Stimulated activated CD4-positive, alpha-beta T cell treated with anti-CD3 and anti-CD28 coated beads, TNF-alpha, amount 100 ng/mL, for 4 hours (primary cell): ENCODE data around the gene GYPB.
"Not testable (repeated sequence)": the region's sequence is repeated elsewhere in the genome, so short reads cannot be mapped to it uniquely, and the experiment has no call there.

Experiments used
- DNase-seq, 3 experiments: peaks; one replicate each; pipeline ENCODE4 v3.0.0-alpha.2; 2020; ENCODE audit warnings: low read depth in 3 of 3

Gene GYPB

DNA sequence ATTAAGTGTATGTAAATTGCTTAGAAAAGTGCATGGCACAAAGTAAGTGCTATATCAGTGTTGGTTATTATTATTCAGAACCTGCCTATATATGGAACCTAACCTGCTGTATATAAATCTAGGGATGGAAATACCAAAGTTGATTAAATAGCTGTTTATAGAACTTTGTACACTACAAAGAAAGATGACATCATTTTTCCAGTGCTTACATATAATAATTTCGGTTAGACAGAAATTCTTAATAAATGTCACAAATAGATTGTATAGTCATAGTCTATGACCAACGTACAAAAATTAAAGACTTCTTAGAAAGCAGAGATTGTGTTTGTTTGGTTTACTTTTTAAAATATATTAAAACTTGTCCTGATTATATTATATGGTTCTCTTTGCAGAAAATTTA is 4.4 kb downstream of the GYPB start:
- DNase-seq, result no peak

DNA sequence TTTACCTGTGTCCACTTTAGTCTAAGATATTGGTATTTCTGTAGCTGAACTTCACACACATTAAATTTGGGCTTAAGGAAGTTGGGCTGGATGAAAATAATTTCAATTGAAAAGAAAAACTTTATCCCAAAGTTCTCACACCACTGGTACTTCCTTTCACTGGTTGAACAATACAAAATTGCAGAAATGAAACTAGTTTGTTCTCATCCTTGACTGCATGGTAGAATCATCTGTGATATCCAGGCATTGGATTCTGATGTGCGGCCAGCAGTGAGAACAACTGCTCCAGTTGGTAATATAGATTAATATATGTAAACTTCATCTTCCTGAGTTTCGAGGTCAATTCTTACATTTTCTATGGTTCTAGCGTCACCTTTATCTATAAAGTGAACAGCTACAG is 10.6 kb downstream of the GYPB start:
- DNase-seq, result not testable (repeated sequence)

DNA sequence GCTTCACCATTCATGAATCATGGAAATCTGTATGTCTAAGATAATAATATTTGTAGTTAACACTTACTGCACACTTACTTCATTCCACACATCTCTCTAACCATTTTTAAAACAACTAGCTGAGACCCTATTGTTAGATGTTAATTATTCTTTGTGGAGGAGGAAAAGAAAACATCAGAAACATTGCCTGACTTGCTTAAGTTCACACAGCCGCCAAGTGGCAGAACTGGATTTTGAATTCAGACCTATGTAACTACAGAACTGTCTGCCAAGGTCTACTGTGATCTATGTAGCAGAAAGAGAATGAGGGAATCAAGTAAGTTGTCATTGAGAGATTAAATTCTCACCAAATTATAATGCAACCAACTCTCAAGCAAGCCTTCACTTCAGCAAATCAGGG is 11.2 kb downstream of the GYPB start:
- DNase-seq, result not testable (repeated sequence)

DNA sequence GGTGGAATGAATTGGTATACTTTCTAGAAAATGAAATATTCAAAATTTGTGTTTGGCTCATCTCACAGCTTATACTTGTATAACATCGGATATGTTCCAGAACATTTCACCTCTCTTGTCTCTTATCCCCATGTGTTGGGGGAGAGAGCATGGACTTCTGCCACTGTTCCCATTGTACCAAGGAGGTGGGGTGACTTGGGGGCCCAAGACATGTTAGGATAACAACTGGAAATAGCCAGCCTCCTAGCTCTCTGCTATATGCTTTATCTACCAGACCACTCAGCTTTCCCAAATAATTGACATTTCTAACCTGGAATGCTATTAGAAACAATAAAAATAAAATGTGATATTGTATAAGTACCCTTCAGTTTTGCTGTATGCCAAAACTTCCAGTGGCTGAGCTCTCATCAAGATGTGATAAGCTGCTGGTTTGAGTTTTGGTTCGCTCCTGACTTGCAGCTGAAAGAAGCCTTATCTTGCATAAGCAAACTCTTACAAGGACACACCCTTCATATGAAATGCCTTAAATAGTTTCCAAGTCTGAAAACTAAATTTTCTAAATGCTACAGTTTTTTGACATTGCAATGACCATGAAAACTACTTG is 12.9 kb downstream of the GYPB start:
- not testable (repeated sequence) for DNase-seq

DNA sequence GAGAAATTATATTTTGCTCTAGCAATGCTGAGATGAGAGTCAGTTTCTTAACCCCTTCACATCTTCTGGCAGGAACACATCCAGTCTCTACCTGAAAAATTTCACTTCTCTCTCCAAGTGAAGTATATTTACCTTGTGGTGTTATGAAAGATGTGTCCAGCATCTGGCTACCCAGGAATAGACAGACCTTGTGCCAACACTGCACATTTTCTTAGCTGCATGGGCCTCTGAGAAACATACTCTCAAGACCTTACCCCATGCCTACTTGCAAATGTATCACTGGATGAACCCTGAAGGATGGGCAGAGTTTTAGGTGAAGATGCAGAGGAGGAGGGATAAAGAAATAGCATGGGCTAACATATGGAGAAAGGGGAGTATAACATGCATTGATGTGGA is 13.6 kb downstream of the GYPB start:
- not testable (repeated sequence) for DNase-seq

DNA sequence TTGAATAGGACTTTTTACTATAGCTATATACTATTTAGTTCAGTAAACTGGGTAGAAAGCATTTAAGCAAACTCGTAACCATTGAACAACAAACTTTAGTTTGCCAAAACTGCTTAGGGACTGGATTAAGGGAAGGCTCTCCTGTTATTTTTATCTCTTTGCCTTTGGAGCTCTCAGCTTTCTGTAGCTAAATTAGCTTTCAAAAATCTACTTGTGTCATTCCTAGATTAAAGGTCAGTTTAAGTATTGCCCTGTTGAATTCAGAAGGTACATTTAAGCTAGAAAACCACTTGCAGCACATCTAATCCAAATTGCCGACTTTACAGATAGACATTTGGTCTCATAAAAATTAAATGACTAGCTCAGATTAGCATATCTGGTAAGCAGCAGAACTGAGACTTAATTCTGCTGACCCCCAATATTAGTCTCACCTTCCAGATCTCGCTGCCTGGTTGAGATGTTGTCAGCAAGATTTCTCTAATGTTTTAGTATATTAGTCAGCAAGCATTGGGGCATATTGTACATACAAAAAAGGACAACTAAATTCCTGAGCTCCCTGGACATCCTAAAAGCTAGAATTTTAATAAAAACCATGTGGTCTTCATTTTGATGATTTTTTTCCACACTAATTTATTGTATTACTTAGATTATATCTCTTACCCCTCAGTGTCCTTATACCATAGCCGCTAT is 14.2 kb downstream of the GYPB start:
- DNase-seq, result not testable (repeated sequence)

DNA sequence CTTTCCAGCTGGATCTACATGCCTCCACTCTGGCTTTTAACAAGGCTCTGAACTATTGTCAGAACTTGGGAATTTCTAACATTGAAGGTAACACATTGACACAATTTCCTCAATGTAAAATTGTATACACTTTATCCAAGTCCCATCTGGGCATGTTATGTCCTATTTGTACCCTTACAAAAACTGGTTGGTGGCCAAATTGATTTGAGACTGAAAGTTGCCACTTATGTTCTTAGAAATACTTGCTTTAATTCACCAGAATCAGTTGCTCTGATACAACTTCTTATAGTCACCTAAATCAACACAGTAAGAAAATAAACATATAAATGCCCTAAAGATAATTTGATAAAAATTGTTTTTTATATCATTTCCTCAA is 15.3 kb downstream of the GYPB start:
- not testable (repeated sequence) for DNase-seq

DNA sequence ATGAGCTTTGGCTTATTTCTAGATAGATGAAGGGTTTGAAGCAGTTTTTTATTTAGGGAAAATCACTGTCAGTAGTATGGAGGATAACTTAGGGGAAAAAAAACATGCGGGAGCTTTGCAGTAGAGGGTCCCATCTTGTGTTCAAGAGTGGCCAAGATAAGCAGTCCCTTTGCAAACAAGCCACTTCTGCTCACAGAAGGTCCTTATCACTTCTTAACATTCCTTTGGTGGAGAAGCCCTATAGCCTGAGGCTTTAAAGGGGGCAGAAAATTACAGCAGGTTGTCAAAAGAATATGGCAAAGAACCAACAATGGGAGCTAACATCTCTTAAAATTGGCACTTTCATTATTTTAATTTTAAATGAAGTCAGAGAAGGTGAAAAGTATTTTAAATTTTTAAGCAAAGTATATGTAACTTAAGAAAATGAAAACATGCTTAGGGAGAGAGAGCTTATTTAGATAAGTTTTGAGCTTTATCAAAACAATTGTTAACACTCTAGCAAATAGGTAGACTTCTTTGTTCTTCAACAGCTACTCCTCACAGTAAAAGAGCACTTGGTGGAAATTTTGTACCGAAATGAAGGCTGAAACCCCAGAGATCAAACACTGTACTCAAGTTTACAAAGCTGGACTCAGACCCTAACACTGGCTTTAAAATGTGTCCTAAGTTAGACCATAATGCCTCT is 15.8 kb downstream of the GYPB start:
- not testable (repeated sequence) for DNase-seq

DNA sequence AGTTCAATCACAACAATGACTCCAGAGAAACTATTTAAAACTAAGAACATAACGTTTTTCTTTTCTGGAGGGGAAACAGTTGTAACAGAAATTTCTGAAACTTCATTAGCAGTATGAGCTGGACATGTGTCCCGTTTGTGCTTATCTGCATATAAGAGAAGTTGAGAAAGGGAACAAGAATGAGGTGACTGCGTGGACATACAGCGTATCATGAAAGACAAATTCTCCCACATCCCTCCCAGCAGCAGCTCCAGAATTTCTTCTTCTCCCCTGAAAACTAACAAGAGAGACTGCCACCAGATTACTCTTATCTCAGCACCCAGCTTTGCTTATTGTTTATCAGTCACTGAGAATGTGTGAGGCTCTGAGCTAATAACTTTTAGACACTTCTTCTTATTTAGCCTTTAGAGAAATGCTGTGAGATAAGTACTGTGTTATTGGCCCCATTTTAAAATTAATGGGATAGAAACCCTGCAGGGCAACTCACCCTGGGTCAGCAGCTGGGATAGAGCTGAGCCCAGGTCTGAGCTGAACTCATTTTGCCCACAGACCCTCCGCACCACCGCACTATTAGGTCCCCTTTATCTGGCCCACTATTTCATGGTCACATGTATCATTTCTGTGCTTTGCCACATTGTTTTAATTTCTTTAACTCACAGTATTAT is 18.7 kb downstream of the GYPB start:
- not testable (repeated sequence) for DNase-seq

DNA sequence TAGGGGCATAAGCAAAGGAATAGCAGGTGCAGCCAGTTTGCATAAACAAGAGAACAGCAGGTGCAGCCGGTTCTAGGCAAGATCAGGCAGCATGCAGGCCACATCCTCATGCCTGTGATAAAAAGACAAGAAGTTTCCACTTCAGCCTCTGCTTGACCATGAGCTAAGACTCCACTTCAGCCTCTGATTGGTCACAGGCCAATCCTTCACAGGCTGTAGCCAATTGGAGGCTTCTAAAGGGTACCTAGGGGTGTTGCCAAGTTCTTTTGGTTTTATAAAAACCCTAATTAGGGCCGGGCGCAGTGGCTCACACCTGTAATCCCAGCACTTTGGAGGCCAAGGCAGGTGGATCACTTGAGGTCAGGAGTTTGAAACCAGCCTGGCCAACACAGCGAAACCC is 23.0 kb downstream of the GYPB start:
- not testable (repeated sequence) for DNase-seq

DNA sequence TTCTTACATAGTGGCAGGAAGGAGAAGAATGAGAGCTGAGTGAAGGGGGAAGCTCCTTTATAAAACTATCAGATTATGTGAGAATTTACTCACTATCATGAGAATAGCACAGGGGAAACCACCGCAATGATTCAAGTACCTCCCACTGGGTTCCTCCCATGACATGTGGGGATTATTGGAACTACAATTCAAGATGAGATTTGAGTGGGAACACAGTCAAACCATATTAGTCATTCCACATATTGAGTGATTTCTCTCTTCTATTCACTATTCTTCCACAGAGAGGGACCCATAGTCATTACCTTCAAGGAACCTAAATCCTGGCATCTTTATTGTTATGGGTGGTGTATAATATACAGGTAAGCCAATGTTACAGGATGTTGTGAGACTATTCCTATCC is 27.4 kb downstream of the GYPB start:
- DNase-seq, result not testable (repeated sequence)

DNA sequence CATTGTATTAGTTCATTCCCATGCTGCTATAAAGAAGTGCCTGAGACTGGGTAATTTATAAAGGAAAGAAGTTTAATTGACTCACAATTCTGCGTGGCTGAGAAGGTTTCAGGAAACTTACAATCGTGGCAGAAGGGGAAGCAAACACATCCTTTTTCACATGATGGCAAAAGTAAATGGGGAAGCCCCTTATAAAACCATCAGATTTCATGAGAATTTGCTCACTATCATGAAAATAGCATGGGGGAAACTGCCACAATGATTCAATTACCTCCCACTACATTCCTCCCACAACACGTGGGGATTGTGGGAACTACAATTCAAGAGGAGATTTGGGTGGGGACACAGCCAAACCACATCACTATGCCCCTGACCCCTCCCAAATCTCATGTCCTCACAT is 28.5 kb downstream of the GYPB start:
- DNase-seq, result not testable (repeated sequence)

DNA sequence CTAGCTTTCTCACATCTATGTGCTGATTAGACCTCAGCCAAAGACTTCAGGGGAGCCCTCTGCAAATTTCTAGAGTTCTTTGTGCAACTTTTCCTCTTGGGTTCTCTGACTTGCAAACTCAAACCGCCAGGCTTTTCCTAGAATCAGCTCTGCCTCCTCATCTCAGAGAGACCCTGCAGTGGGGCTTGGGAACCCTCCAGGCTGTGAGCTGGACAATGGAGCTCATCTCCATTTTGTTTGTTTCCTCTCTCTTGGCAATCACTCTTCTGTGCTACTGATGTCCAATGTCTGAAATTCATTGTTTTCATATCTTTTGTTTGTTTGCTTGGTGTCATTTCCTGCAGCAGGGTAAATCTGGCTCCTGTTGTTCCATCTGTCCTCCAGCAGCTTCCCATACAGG is 33.0 kb downstream of the GYPB start:
- DNase-seq, result no peak

DNA sequence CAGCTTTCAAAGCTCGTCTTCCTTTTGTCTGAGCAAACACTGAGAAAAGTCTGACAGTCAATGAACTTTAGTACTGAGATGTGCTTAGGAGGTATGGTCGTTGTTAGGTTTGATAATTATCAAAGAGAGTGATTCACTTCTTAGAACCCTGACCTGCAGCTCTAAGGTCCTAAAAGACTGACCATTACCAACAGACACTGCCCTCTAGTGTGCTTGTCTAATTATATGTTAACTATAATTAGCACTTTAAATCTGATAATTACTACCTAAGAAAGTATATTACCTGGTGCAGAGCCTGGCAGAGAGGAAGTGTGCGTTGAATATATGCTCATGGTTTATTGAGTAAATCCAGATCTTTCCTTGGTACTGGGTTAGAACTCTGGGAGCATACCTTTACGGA is 38.4 kb downstream of the GYPB start:
- DNase-seq, result not testable (repeated sequence)

DNA sequence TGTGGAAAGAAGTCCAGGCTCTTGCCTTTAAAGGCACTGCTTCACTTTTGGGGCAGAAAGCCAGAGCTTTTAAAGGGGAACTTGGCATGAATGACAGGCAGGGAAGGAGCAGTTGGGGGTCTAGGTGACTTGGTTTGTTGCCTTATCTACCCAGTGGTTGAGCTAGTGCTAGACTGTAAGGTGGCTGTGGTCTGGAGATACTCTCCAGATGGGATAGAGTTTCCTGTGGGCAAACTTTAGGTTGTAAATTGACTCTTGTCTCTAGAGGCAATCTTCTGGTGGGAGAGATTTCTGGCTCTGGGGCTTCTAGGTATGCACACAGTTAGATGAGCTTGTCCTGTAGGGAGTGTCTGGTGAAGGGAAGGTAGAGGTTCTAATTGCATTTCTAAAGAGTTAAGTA is 43.7 kb downstream of the GYPB start:
- not testable (repeated sequence) for DNase-seq

DNA sequence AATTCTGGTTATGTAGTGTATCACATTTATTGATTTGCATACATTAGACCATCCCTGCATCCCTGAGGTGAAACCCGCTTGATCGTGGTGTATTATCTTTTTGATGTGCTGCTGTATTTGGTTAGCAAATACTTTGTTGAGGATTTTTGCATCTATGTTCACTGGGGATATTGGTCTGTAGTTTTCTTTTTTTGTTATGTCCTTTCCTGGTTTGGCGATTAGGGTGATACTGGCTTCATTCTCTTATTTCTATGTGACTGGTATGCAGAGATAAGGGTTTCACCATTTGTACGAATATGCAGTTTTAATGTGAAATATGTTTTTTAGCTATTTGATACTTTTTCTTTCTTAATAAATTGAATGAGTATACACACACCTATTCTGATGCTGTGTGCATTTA is 45.2 kb downstream of the GYPB start:
- not testable (repeated sequence) for DNase-seq

DNA sequence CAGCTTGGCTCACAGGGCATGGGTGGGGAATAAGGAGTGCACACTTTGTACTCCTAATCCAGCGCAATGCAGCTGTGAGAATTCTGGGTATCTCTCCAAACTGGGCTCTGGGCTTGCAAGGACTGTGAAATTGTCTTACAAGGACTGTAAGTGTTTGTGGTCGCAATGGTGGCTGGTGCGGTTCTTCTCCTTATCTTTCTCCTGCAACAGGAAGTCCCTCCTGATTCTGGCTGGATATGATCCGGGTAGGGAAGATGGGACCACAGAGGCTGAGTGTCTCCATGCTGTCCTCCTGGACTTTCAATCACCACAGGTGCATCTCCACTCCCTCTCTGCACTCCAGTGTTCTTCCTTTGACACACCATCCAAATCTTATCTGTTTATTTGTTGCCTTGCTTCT is 58.1 kb downstream of the GYPB start:
- DNase-seq, result no peak

DNA sequence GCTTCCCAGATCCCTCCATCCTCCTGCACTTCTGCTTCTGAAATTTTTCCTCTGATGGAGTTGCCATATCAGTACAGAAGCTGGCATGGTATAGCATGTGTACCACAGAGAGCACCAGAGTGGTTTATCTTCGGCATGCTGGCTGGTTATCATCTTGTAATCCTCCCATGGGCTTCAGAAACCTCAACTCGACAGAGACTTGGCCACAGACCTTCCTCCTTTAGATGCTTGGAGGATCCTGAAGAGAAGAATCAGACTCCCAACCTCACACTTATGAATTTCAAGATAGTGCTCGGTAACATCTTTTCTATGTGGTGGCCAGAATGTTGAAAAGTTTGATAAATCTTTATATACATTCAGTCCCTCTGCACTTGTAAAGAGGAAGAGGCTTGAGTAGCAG is 63.9 kb downstream of the GYPB start:
- not testable (repeated sequence) for DNase-seq

DNA sequence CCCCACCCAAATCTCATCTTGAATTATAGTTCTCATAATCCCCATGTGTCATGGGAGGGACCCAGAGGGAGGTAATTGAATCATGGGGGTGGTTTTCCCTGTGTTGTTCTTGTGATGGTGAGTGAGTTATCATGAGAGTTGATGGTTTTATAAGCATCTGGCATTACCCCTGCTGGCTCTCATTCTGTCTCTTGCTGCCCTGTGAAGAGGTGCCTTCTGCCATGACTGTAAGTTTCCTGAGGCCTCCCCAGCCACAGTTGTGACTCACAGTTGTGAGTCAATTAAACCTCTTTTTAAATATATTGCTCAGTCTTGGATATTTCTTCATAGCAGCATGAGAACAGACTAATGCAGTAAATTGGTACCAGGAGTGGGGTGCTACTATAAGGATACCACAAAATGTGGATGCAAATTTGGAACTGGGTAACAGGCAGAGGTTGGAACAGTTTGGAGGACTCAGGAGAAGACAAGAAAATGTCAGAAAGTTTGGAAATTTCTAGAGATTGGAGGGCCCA is 67.7 kb downstream of the GYPB start:
- not testable (repeated sequence) for DNase-seq

DNA sequence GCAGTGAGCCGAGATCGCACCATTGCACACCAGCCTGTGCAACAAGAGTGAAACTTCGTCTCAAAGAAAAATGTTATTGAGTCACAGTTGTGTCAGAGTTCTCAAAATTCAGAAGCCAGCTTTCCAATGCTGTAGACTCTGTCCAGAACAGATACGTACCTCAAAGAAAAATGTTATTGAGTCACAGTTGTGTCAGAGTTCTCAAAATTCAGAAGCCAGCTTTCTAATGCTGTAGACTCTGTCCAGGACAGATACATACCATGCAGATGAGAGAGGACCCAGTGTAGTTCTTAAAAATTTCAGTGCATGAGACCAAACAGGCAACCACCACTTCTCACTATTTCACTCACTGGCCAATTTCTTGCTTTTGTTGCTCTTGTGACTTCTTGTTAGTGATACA is 68.2 kb downstream of the GYPB start:
- DNase-seq, result not testable (repeated sequence)

DNA sequence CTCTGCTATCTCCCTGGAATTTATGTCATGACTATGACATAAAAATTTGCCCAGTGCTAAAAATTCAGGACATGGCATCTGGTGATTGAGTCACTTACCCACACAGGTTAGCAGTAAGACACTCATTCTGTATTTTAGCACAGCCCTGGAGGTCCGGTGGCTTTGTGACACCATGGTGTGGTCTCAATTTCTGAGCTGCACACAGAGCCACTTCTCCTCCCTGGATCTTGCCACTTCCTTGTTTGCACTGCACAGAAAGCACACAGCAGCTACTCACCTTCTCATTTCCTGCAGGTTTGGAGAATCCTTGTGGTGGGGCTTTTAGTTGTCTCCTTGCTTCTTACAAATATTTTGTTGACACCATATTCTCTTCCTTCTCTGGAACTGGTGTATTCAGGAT is 69.0 kb downstream of the GYPB start:
- DNase-seq, result not testable (repeated sequence)

DNA sequence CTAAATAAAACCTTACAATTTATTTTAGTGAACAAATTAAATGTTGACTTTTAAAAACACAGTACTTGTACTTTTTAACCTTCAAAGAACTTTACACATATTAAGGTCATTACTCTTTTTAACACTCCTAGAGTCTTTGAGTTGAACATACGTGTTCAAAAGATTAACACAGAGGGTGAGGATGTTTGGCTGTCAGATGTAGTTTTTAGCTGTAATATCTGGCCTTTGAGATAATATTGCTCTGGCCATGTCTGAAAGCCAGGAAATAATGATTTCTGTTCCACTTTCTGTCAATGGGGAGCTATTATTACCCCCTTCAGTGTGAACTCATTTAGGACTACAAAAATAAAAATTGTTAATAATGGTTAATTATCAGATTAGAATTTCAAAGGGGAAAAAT is 71.7 kb downstream of the GYPB start:
- DNase-seq, result not testable (repeated sequence)
